Measurements from ENCODE around the gene ARHGAP30.
A peak's percentile ranks its signal among the peaks of the same experiment; 100 is the strongest.
"Not testable (repeated sequence)": the region's sequence is repeated elsewhere in the genome, so short reads cannot be mapped to it uniquely, and the experiment has no call there.

Gene ARHGAP30

DNA sequence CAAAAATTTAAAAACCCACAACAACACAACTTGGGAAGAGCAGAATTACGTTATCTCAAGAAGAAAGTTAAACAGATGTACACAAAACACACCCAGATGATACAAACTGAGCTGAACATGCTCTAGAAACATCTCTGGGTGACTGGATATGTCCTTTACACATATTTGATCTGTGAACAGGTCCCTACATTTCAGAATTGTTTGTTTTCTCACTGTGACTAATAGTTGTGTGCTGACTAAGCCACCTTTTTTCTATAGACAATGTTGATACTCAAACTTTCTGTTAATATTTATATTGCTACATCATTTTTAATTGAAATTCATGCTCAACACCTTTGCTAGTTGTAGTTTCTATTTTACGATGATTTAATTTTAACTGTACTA is 47.7 kb downstream of the ARHGAP30 start:
- Histone ChIP-seq H3K4me3 (ENCODE audit: low read depth, low read length) (no peak overlapping the region), H3K27ac (no peak overlapping the region), H3K27me3 (replicated peaks) (peaks cover 9% of the 10 kb centered on the region), H3K36me3 (replicated peaks) (no peaks in the 10 kb centered on the region)
- no peak for DNase-seq
- TF ChIP-seq, protein P1, sequence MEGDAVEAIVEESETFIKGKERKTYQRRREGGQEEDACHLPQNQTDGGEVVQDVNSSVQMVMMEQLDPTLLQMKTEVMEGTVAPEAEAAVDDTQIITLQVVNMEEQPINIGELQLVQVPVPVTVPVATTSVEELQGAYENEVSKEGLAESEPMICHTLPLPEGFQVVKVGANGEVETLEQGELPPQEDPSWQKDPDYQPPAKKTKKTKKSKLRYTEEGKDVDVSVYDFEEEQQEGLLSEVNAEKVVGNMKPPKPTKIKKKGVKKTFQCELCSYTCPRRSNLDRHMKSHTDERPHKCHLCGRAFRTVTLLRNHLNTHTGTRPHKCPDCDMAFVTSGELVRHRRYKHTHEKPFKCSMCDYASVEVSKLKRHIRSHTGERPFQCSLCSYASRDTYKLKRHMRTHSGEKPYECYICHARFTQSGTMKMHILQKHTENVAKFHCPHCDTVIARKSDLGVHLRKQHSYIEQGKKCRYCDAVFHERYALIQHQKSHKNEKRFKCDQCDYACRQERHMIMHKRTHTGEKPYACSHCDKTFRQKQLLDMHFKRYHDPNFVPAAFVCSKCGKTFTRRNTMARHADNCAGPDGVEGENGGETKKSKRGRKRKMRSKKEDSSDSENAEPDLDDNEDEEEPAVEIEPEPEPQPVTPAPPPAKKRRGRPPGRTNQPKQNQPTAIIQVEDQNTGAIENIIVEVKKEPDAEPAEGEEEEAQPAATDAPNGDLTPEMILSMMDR (IDR thresholded peaks at IDR 0.05; ENCODE audit: low read depth, low read length, missing control alignments): no peak
- in situ Hi-C loops (cut with HindIII; ENCODE audit: low pct_ligation_motif_present, low sequenced_read_pairs): no loop called here

GRCh38 chr1:161021165-161021969 is 48.3 kb downstream of the ARHGAP30 start:
- Histone ChIP-seq H3K27ac (no peak overlapping the region), H3K4me3 (ENCODE audit: low read depth, low read length) (peak overlapping the region; percentile 60), H3K36me3 (replicated peaks) (no peaks in the 10 kb centered on the region), H3K27me3 (replicated peaks) (peaks cover 9% of the 10 kb centered on the region)
- in situ Hi-C loops (cut with HindIII; ENCODE audit: low pct_ligation_motif_present, low sequenced_read_pairs): no loop called here
- DNase-seq: peak; percentile 28
- TF ChIP-seq, protein P1 (IDR thresholded peaks at IDR 0.05; ENCODE audit: low read depth, low read length, missing control alignments): no peak

DNA sequence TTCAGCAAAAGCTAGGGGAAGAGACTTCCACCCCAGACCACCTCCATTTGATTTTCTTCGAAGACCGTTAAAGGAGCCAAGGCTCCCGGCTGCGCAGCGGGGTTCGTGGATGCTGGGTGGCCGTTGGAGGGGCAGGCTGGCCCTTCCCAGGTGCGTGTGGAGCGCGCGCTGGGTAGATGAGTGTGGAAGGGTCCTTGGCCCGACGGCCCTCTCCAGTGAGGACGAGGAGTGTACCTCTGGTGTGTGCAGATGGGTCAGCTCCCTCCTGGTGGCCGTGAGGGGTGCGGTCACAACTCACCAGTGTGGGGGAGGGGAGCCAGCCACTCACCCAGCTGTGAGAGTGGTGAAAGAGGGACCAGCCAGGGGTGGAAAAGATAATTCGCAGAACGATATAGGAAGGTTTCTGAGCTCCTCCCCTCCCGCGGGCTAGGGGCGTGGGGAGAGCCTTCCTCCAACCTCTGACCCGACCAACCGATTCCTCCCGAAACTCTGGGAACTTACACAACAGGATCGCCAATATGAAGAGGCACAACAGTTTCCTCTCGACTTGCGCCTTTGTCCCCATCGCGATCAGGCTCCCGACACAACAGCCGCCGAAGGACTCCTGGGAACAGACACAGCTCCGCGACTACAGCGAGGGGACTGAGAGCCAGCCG is 49.1 kb downstream of the ARHGAP30 start, which contains the start of gene F11R:
TSS of gene F11R (minus strand) at position 644 of the 656 bp plus-strand sequence. CDS start at position 565, 79 bp downstream.
- DNase-seq: no peak
- TF ChIP-seq, protein P1 (IDR thresholded peaks at IDR 0.05; ENCODE audit: low read depth, low read length, missing control alignments): peak; percentile 22
- in situ Hi-C loops (cut with HindIII; ENCODE audit: low pct_ligation_motif_present, low sequenced_read_pairs): no loop called here

DNA sequence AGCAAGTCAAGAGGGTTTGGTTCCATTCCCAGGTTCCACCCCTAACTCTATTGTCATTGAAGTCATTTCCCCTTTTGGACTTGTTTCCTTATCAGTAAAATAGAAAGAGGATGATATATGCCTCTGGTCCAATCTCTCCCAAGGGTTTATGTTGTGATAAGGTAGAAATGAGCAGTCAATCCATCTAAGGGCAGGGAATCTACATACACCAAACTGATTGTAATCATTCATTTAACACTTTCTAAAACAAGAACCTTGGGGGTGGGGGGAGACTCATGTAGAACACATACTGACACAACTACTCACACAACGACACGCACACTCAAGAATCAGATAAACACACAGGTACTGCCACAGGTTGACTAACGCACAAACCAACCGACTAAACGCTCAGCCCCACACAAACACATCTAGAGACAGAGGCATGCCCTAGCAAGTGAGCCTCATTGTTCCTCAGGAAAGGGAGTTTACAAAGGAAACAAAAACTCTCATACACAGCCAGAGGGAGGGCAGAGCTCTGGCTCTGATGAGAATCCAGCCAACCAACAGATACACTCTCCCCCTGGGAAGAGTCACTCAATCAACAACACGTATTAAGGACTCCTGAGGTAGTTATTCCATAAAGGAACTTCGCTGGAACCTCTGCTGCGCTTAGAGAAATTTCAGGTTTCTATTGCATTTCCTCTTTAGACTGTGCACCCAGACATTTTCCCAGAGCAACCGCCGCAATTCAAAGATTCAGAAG is 49.8 kb downstream of the ARHGAP30 start:
- H3K4me3 ChIP-seq (ENCODE audit: low read depth, low read length): peak overlapping the region; percentile 60
- TF ChIP-seq, protein P1 (IDR thresholded peaks at IDR 0.05; ENCODE audit: low read depth, low read length, missing control alignments): no peak
- H3K36me3 ChIP-seq (replicated peaks): no peaks in the 10 kb centered on the region
- peaks cover 9% of the 10 kb centered on the region for H3K27me3 ChIP-seq (replicated peaks)
- DNase-seq: no peak
- in situ Hi-C loops (cut with HindIII; ENCODE audit: low pct_ligation_motif_present, low sequenced_read_pairs): no loop called here
- H3K27ac ChIP-seq: no peak overlapping the region

More for the DNA sequence above, 49.1 kb downstream of the ARHGAP30 start, which contains the start of gene F11R:
- no peak within 1 kb of the TSS for H3K27ac ChIP-seq
- H3K27me3 ChIP-seq (replicated peaks): peaks cover 9% of the 10 kb centered on the region
- H3K4me3 ChIP-seq (ENCODE audit: low read depth, low read length): peak within 1 kb of the TSS; percentile 60
- no peaks in the 10 kb centered on the region for H3K36me3 ChIP-seq (replicated peaks)

DNA sequence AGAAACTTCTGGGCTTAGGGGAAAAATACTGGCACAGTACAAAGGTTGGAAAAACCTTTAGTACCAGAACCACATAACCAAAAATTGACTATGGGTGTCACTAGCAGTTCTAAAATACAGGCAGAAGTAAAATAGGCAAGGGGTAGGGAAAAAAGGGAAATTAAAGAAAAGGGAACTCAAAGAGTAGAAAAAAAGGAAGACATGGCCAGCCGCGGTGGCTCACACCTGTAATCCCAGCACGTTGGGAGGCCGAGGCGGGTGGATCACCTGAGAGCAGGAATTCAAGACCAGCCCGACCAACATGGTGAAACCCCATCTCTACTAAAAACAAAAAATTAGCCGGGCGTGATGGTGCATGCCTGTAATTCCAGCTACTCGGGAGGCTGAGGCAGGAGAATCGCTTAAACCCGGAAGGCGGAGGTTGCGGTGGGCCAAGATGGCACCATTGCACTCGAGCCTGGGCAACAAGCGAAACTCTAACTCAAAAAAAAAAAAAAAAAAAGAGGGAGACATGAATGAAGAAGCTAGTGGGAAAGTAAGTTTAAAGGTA is 50.5 kb downstream of the ARHGAP30 start:
- DNase-seq; H3K4me3 ChIP-seq (ENCODE audit: low read depth, low read length); in situ Hi-C loops (cut with HindIII; ENCODE audit: low pct_ligation_motif_present, low sequenced_read_pairs); H3K36me3 ChIP-seq (replicated peaks); H3K27ac ChIP-seq; H3K27me3 ChIP-seq (replicated peaks): not testable (repeated sequence)

GRCh38 chr1:161018631-161018930 is 51.1 kb downstream of the ARHGAP30 start:
- Histone ChIP-seq H3K36me3 (replicated peaks) (no peaks in the 10 kb centered on the region), H3K27me3 (replicated peaks) (peaks cover 9% of the 10 kb centered on the region), H3K4me3 (ENCODE audit: low read depth, low read length) (no peak overlapping the region), H3K27ac (no peak overlapping the region)
- no peak for DNase-seq
- in situ Hi-C loops (cut with HindIII; ENCODE audit: low pct_ligation_motif_present, low sequenced_read_pairs): no loop called here
- TF ChIP-seq, protein P1 (IDR thresholded peaks at IDR 0.05; ENCODE audit: low read depth, low read length, missing control alignments): no peak
